H9 (cell line): ENCODE measurements around the gene LPCAT2. TPM values are rescaled to one million over a fixed set of nuclear protein-coding genes. Genes with fewer than 3 reads are reported as not detected.

Source experiments
- DNase-seq: peaks from one replicate; pipeline ENCODE4 v3.0.0-alpha.2; 2017
- H2AFZ ChIP-seq: one replicate; pipeline ENCODE4 v1.6.1; 2013; ENCODE audit warnings: mild to moderate bottlenecking, low read length, control low read depth, moderate library complexity
- H2AK5ac ChIP-seq: 2 replicates; pipeline ENCODE4 v1.6.1; 2013; ENCODE audit warnings: low read length, control low read depth, mixed read lengths; ENCODE audit not compliant: insufficient read length
- H2BK120ac ChIP-seq: one replicate; pipeline ENCODE4 v1.6.1; 2013; ENCODE audit warnings: low read depth, mild to moderate bottlenecking, low read length, control low read depth, inconsistent platforms; ENCODE audit not compliant: poor library complexity, severe bottlenecking
- H2BK12ac ChIP-seq: 2 replicates; pipeline ENCODE4 v1.6.1; 2013; ENCODE audit warnings: low read length, control low read depth, mixed read lengths, low read depth; ENCODE audit not compliant: insufficient read length
- H2BK15ac ChIP-seq: 2 replicates; pipeline ENCODE4 v1.6.1; 2013; ENCODE audit warnings: low read depth, low read length, control low read depth
- H2BK20ac ChIP-seq: one replicate; pipeline ENCODE4 v1.6.1; 2013; ENCODE audit warnings: low read depth, mild to moderate bottlenecking, low read length, control low read depth, inconsistent platforms; ENCODE audit not compliant: poor library complexity, severe bottlenecking
- H2BK5ac ChIP-seq: 2 replicates; pipeline ENCODE4 v1.6.1; 2013; ENCODE audit warnings: low read length, control low read depth, mixed read lengths; ENCODE audit not compliant: insufficient read length
- H3K14ac ChIP-seq: 2 replicates; pipeline ENCODE4 v1.6.1; 2013; ENCODE audit warnings: low read length, control low read depth; ENCODE audit not compliant: insufficient read depth
- H3K18ac ChIP-seq: 2 replicates; pipeline ENCODE4 v1.6.1; 2013; ENCODE audit warnings: low read depth, mild to moderate bottlenecking, mixed read lengths, low read length, control low read depth; ENCODE audit not compliant: insufficient read length
- H3K23ac ChIP-seq: 2 replicates; pipeline ENCODE4 v1.6.1; 2013; ENCODE audit warnings: low read length, control low read depth, mixed read lengths, low read depth; ENCODE audit not compliant: insufficient read length
- H3K23me2 ChIP-seq: 2 replicates; pipeline ENCODE4 v1.6.1; 2013; ENCODE audit warnings: low read depth, mild to moderate bottlenecking, mixed read lengths, low read length, control low read depth; ENCODE audit not compliant: insufficient read length, poor library complexity, severe bottlenecking
- H3K27ac ChIP-seq: 2 replicates; pipeline ENCODE4 v1.5.1; 2013; ENCODE audit warnings: low read length, control low read depth, mixed read lengths, low read depth; ENCODE audit not compliant: insufficient read length
- H3K27me3 ChIP-seq: 2 replicates; pipeline ENCODE4 v1.6.1; 2013; ENCODE audit warnings: low read length, control low read depth, inconsistent platforms; ENCODE audit not compliant: insufficient read depth
- H3K4ac ChIP-seq: 2 replicates; pipeline ENCODE4 v1.6.1; 2013; ENCODE audit warnings: low read depth, mild to moderate bottlenecking, control low read depth, inconsistent platforms, low read length, moderate library complexity
- H3K4me1 ChIP-seq: 2 replicates; pipeline ENCODE4 v1.6.1; 2013; ENCODE audit warnings: low read length, control low read depth, inconsistent platforms; ENCODE audit not compliant: insufficient read depth
- H3K4me2 ChIP-seq: 2 replicates; pipeline ENCODE4 v1.6.1; 2013; ENCODE audit warnings: low read length, control low read depth, mixed read lengths; ENCODE audit not compliant: insufficient read length, insufficient read depth
- H3K56ac ChIP-seq: 2 replicates; pipeline ENCODE4 v1.6.1; 2013; ENCODE audit warnings: low read depth, mild to moderate bottlenecking, mixed read lengths, low read length, control low read depth; ENCODE audit not compliant: insufficient read length
- H3K79me1 ChIP-seq: 2 replicates; pipeline ENCODE4 v1.6.1; 2013; ENCODE audit warnings: low read depth, mild to moderate bottlenecking, moderate library complexity, low read length, control low read depth, inconsistent platforms; ENCODE audit not compliant: insufficient read depth, poor library complexity, severe bottlenecking
- H3K79me2 ChIP-seq: 2 replicates; pipeline ENCODE4 v1.6.1; 2013; ENCODE audit warnings: low read length, control low read depth, inconsistent platforms; ENCODE audit not compliant: insufficient read depth
- H3K9ac ChIP-seq: 2 replicates; pipeline ENCODE4 v1.6.1; 2013; ENCODE audit warnings: low read length, control low read depth, mixed read lengths; ENCODE audit not compliant: insufficient read length; ENCODE audit errors: extremely low read depth
- H3K9me3 ChIP-seq: one replicate; pipeline ENCODE4 v1.6.1; 2013; ENCODE audit warnings: low read depth, low read length, inconsistent platforms; ENCODE audit not compliant: control insufficient read depth
- H3T11ph ChIP-seq: one replicate; pipeline ENCODE4 v1.6.1; 2013; ENCODE audit warnings: mild to moderate bottlenecking, low read length, control low read depth, inconsistent platforms
- H4K20me1 ChIP-seq: one replicate; pipeline ENCODE4 v1.6.1; 2013; ENCODE audit not compliant: control insufficient read depth, insufficient read length, insufficient read depth
- H4K5ac ChIP-seq: 2 replicates; pipeline ENCODE4 v1.6.1; 2013; ENCODE audit warnings: low read depth, mild to moderate bottlenecking, mixed read lengths, low read length, control low read depth; ENCODE audit not compliant: insufficient read length
- H4K8ac ChIP-seq: replicated peaks from 2 replicates; pipeline ENCODE4 v1.6.1; 2013; ENCODE audit warnings: low read length, control low read depth, mixed read lengths, low read depth; ENCODE audit not compliant: insufficient read length
- H4K91ac ChIP-seq: 2 replicates; pipeline ENCODE4 v1.6.1; 2013; ENCODE audit warnings: low read depth, mild to moderate bottlenecking, moderate library complexity, mixed read lengths, low read length, control low read depth; ENCODE audit not compliant: insufficient read length
- H3K27ac Mint-ChIP-seq, 3 experiments: 2 replicates in 2 of 3; 3 replicates in 1 of 3; pipeline ENCODE4 v1.8.0; 2020 to 2021; ENCODE audit warnings: mixed read lengths in 3 of 3, mild to moderate bottlenecking in 1 of 3, moderate library complexity in 1 of 3
- H3K27me3 Mint-ChIP-seq: 2 replicates; pipeline ENCODE4 v1.8.0; 2021; ENCODE audit warnings: low read depth, mild to moderate bottlenecking, moderate library complexity, mixed read lengths
- H3K36me3 Mint-ChIP-seq, 3 experiments: 2 replicates in 2 of 3; 3 replicates in 1 of 3; pipeline ENCODE4 v1.8.0; 2020 to 2021; ENCODE audit warnings: low read depth in 3 of 3, mixed read lengths in 3 of 3; ENCODE audit not compliant: insufficient read depth in 1 of 3
- H3K4me1 Mint-ChIP-seq, 2 experiments: 2 replicates each; pipeline ENCODE4 v1.8.0; 2020; ENCODE audit warnings: mixed read lengths in 2 of 2
- H3K4me3 Mint-ChIP-seq, 2 experiments: 2 replicates in 1 of 2; 3 replicates in 1 of 2; pipeline ENCODE4 v1.8.0; 2020 to 2021; ENCODE audit warnings: mild to moderate bottlenecking in 2 of 2, mixed read lengths in 2 of 2, moderate library complexity in 1 of 2
- H3K9me3 Mint-ChIP-seq, 2 experiments: 2 replicates in 1 of 2; 3 replicates in 1 of 2; pipeline ENCODE4 v1.8.0; 2020; ENCODE audit warnings: mild to moderate bottlenecking in 2 of 2, mixed read lengths in 2 of 2, moderate library complexity in 1 of 2
- CTCF ChIP-seq: fragments of 200-600 bp; sonication (generic); conservative IDR thresholded peaks from 3 replicates; pipeline ENCODE4 v1.8.0; 2021; ENCODE audit warnings: antibody characterized with exemption, mild to moderate bottlenecking
- WGBS: extraction: QIAGEN DNeasy Blood & Tissue Kit; methylation state at CpG from one replicate; pipeline ENCODE4 v1.1.7; 2013; ENCODE audit warnings: missing lambda C conversion rate, low lambda C conversion rate, mixed read lengths; ENCODE audit not compliant: insufficient read length; ENCODE audit errors: extremely low coverage; 5-methylcytosine and 5-hydroxymethylcytosine counted together
- total RNA-seq: library from RNA; stranded (reverse); gene quantifications from 2 replicates; pipeline ENCODE4 v1.2.1, GENCODE V29; 2021

LPCAT2 gene
- total RNA-seq, 1 experiment from 2014 or later: 2.8 TPM

GRCh38 chr16:55540221-55540620 lies 31.3 kb downstream of the LPCAT2 start:
- Histone ChIP-seq H4K20me1 (no peaks in the 10 kb centered on the region), H3K4me1 (no peaks in the 10 kb centered on the region), H2BK15ac (no peak overlapping the region), H3K23me2 (no peaks in the 10 kb centered on the region), H3K14ac (no peak overlapping the region), H3K27me3 (no peaks in the 10 kb centered on the region), H3K4me2 (no peak overlapping the region), H3K27ac (no peak overlapping the region), H3T11ph (no peak overlapping the region), H3K9me3 (no peaks in the 10 kb centered on the region), H3K4ac (no peak overlapping the region), H3K18ac (no peak overlapping the region), H3K79me2 (no peaks in the 10 kb centered on the region), H2BK20ac (no peak overlapping the region), H2AFZ (no peak overlapping the region), H2BK120ac (no peak overlapping the region), H3K9ac (no peak overlapping the region), H3K79me1 (no peaks in the 10 kb centered on the region), H2BK5ac (no peak overlapping the region), H4K8ac (no peak overlapping the region), H3K23ac (no peak overlapping the region), H4K5ac (no peak overlapping the region), H2AK5ac (no peak overlapping the region), H2BK12ac (no peak overlapping the region), H4K91ac (no peak overlapping the region), H3K56ac (no peak overlapping the region)
- no peaks in the 10 kb centered on the region for H3K9me3 Mint-ChIP-seq
- WGBS: no CpG with 5 or more reads among the region's 1 CpG
- DNase-seq: no peak
- no peaks in the 10 kb centered on the region for H3K27me3 Mint-ChIP-seq
- H3K4me3 Mint-ChIP-seq: no peak overlapping the region
- TF ChIP-seq CTCF: no peak
- peaks cover 4% of the 10 kb centered on the region in 2 experiments; a peak in 2 of 4 replicates for H3K4me1 Mint-ChIP-seq
- H3K27ac Mint-ChIP-seq: no peak overlapping the region
- H3K36me3 Mint-ChIP-seq: no peaks in the 10 kb centered on the region
